Dendritic cell treated with granulocyte-macrophage colony-stimulating factor and Interleukin-4, amounts not matched to agents 40 ng/mL and 50 ng/mL, for 4 days (primary cell): ENCODE measurements around the gene ZFR2.

ENCODE experiments used
- H3K27ac Mint-ChIP-seq: one replicate; pipeline ENCODE4 v1.8.0; 2022; ENCODE audit warnings: mild to moderate bottlenecking, mixed read lengths
- H3K27me3 Mint-ChIP-seq: one replicate; pipeline ENCODE4 v1.8.0; 2022; ENCODE audit warnings: mild to moderate bottlenecking, mixed read lengths
- H3K36me3 Mint-ChIP-seq: one replicate; pipeline ENCODE4 v1.8.0; 2022; ENCODE audit warnings: low read depth, mixed read lengths
- H3K4me1 Mint-ChIP-seq: one replicate; pipeline ENCODE4 v1.8.0; 2022; ENCODE audit warnings: low read depth, mixed read lengths
- H3K4me3 Mint-ChIP-seq: one replicate; pipeline ENCODE4 v1.8.0; 2022; ENCODE audit warnings: mild to moderate bottlenecking, moderate library complexity, mixed read lengths
- H3K9me3 Mint-ChIP-seq: one replicate; pipeline ENCODE4 v1.8.0; 2022; ENCODE audit warnings: mixed read lengths
- intact Hi-C: fragments of 100-400 bp; cut with micrococcal nuclease; formaldehyde crosslinking; loops from one replicate; pipeline ENCODE4 v1.15.0; 2022

ZFR2 gene

DNA sequence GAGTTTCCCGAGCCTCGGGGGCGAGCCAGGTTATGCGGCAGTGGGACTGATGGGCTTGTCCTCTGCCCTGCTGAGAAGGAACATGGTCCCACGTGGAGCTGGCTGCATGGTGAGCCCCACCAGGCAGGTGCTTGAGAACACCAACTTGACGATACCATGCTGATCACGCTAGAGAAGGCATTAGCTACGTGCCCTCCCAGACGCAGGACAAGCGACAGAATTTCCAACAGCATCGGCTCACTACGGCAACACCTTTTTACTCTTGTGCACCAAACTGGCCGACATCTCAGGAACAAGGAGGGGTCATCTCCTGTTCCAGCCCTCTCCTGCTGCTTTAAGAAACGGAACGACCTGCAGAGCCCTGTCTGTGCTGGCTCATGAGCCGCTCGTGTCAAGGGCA, 8.3 kb downstream of the ZFR2 start:
- intact Hi-C loops, result no loop called here
- Mint-ChIP-seq H3K9me3 (no peaks in the 10 kb centered on the region), H3K4me3 (no peak overlapping the region), H3K36me3 (no peaks in the 10 kb centered on the region), H3K27me3 (peaks cover 7% of the 10 kb centered on the region), H3K27ac (no peak overlapping the region), H3K4me1 (no peaks in the 10 kb centered on the region)

DNA sequence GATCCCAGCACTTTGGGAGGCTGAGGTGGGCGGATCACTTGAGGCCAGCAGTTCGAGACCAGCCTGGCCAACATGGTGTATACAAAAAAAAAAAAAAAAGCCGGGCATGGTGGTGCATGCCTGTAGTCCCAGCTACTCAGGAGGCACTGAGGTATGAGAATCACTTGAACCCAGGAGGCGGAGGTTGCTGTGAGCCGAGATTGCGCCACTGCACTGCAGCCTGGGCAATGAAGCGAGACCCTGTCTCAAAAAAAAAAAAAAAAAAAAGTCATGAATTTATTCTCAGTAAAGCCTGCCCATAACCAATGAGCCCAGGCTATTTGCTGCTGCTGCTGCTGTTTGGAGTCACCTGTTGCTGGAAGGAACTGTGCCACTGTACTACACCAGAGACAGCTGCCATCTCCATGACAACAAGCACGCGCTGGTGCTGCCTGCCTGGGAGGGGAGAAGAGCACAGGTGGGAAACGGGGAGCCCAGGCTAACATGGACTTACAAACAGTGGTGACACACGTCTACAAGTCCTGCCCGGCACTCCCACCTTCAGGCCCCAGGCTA, 11.3 kb downstream of the ZFR2 start:
- no peaks in the 10 kb centered on the region for H3K36me3 Mint-ChIP-seq
- no peaks in the 10 kb centered on the region for H3K4me1 Mint-ChIP-seq
- intact Hi-C loops, result loop anchor here (10.0 kb wide), 1 partner anchor 347 kb away; no protein-coding TSS in a partner anchor
- H3K4me3 Mint-ChIP-seq, result no peak overlapping the region
- H3K27me3 Mint-ChIP-seq, result peaks cover 8% of the 10 kb centered on the region
- H3K9me3 Mint-ChIP-seq, result peaks cover 2% of the 10 kb centered on the region
- H3K27ac Mint-ChIP-seq, result no peak overlapping the region

DNA sequence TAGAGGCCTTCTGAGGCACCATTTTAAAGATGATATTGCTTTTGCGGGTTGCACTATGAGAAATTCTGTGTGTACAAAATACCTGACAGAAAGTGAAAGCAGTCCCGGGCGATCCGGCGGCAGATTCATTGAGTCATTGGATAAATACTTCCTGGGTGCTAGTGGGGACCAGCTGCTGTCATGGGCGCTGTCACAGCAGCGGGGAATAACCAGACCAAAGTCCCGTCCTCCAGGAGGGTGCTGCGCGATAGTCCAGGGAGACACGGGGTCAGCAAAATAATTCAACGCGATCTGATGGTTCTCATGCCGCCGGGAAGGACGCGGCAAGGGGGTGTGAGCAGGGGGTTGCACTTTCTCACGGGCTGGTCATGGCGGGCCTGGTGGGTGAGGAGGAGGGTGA, 13.5 kb downstream of the ZFR2 start:
- intact Hi-C loops, result loop anchor here (10.0 kb wide), 1 partner anchor 349 kb away; no protein-coding TSS in a partner anchor
- Mint-ChIP-seq H3K9me3 (peaks cover 9% of the 10 kb centered on the region), H3K27me3 (peaks cover 12% of the 10 kb centered on the region), H3K4me1 (no peaks in the 10 kb centered on the region), H3K36me3 (no peaks in the 10 kb centered on the region), H3K27ac (no peak overlapping the region), H3K4me3 (no peak overlapping the region)

DNA sequence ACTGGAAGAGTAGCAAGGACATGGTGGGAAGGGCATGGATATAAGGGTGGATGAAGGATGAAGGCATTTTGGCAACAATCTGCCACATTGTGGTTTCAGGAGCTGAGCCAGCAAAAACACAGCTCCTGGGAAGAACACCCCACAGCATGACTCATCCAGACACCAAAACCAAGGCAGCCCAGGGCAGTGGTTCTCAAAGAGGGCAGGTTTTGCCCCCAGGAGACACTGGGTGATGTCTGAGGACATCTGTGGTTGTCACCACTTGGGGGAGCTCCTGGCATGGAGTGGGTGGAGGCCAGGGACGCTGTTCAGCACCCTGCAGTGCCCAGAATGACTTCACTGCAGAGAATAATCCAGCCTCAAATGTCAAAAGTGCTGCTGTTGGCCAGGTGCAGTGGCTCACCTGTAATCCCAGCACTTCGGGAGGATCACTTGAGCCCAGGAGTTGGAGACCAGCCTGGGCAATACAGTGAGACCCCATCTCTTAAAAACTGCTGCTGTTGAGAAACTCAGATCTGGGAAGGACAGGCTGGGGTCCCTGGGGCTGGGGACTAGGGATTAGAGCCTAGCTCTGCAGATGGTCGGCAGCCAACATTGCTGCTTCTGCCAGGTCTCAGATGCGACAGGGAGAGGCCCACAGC, 16.1 kb downstream of the ZFR2 start:
- H3K4me3 Mint-ChIP-seq, result no peak overlapping the region
- H3K27ac Mint-ChIP-seq, result no peak overlapping the region
- H3K9me3 Mint-ChIP-seq, result peaks cover 9% of the 10 kb centered on the region
- H3K27me3 Mint-ChIP-seq, result peaks cover 13% of the 10 kb centered on the region
- intact Hi-C loops, result loop anchor here (10.0 kb wide), 1 partner anchor 352 kb away; no protein-coding TSS in a partner anchor
- no peaks in the 10 kb centered on the region for H3K4me1 Mint-ChIP-seq
- no peaks in the 10 kb centered on the region for H3K36me3 Mint-ChIP-seq

DNA sequence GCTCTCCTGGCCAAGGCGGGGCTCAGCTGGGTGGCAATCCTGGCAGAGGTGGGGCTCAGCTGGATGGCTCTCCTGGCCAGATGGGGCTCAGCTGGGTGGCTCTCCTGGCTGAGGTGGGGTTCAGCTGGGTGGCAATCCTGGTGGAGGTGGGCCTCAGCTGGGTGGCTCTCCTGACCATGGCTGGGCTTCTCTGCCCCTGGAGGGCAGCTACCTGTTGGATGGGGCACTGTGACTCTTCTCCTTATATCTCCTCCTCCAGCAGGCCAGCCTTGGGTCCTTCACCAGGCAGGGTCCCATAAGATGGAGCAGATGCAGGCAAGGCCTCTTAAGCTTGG, 16.7 kb downstream of the ZFR2 start:
- intact Hi-C loops, result loop anchor here (10.0 kb wide), 1 partner anchor 353 kb away; no protein-coding TSS in a partner anchor
- no peak overlapping the region for H3K27ac Mint-ChIP-seq
- no peaks in the 10 kb centered on the region for H3K36me3 Mint-ChIP-seq
- H3K27me3 Mint-ChIP-seq, result peaks cover 13% of the 10 kb centered on the region
- peaks cover 9% of the 10 kb centered on the region for H3K9me3 Mint-ChIP-seq
- no peaks in the 10 kb centered on the region for H3K4me1 Mint-ChIP-seq
- no peak overlapping the region for H3K4me3 Mint-ChIP-seq

DNA sequence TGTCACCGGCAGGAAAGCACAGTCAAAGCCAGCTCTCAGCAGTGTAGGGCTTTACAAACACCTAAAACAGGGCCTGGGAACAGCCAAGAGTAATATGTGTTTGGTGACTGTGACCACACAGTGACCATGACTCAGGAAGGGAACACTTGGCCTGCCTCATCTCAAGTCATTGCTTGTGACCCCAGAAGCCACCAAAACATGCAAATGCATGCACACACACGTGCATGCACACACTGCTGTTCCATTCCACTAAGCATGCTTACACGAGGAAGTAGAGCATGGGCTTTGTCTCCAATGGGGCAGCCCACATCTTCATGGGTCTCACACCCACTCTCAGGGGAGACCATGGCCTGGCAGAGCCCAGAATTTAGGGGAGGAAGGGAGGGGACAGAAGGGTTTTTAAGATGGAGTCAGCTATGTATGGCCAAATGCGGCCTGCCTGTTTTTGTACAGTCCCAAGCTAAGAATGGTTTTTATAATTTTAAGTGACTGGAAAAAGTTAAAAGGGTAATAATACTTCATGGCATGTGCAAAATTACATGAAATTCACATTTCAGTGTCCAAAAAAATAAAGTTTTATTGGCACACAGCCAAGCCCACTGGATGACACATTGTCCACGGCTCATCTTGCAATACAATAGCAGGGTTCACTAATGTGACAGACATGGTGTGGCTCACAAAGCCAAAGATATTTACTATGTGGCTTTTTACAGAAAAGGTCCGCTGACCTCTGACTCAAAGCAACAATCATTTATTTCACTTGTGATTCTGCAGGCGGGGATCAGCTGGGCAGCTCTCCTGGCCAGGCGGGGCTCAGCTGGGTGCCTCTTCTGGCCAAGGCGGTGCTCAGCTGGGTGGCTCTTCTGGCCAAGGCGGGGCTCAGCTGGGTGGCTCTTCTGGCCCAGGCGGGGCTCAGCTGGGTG, 17.3 kb downstream of the ZFR2 start:
- H3K36me3 Mint-ChIP-seq, result no peaks in the 10 kb centered on the region
- H3K27me3 Mint-ChIP-seq, result peaks cover 17% of the 10 kb centered on the region
- H3K27ac Mint-ChIP-seq, result no peak overlapping the region
- intact Hi-C loops, result loop anchor here (10.0 kb wide), 1 partner anchor 353 kb away; no protein-coding TSS in a partner anchor
- H3K9me3 Mint-ChIP-seq, result peaks cover 9% of the 10 kb centered on the region
- H3K4me1 Mint-ChIP-seq, result no peaks in the 10 kb centered on the region
- no peak overlapping the region for H3K4me3 Mint-ChIP-seq

DNA sequence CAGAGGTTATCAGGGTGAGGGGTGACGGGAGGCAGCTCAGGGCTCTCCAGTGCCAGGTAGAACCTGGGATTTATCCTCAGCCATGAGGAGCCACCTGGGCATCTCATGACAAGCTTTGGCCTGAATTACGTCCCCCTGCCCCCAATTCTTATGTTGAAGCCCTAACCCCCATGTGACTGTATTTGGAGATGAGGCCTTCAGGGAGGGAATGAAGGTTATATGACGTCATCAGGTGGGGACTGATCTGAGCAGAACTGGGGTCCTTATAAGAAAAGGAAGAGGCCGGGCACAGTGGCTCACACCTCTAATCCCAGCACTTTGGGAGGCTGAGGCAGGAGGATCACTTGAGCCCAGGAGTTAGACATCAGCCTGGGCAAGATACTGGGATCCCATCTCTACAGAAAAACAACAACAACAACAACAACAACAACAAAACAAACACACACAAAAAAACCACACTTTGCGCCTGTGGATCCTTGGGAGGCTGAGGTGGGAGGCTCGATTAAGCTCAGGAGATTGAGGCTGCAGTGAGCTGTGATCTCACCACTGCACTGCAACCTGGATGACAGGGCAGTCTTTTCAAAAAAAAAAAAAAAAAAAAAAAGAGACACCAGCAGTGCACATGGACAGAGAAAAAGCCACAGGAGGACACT, 18.4 kb downstream of the ZFR2 start:
- intact Hi-C loops, result loop anchor here (10.0 kb wide), 1 partner anchor 354 kb away; no protein-coding TSS in a partner anchor
- Mint-ChIP-seq H3K4me1 (no peaks in the 10 kb centered on the region), H3K27me3 (peaks cover 13% of the 10 kb centered on the region), H3K27ac (no peak overlapping the region), H3K9me3 (peaks cover 9% of the 10 kb centered on the region), H3K4me3 (no peak overlapping the region), H3K36me3 (no peaks in the 10 kb centered on the region)

DNA sequence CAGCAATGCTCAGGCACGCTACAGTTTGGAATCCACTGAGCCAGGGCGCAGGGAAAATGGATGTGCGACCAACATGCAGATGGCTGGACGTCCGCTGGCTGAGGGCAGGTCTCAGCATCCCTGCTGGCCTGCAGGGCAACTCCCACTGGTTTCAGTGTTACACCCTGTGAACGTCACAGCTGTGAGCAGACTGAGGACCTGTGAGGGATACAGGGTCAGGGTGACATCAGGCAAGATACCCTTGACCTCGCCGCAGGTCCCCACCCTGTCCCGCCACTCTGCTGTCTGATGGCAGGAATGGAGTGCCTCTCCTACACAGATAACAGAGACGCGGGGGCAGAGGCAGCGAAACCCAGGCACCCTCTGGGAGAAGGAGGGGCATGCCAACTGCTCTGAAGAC, 19.1 kb downstream of the ZFR2 start:
- no peaks in the 10 kb centered on the region for H3K36me3 Mint-ChIP-seq
- H3K9me3 Mint-ChIP-seq, result peaks cover 9% of the 10 kb centered on the region
- H3K27ac Mint-ChIP-seq, result no peak overlapping the region
- H3K4me1 Mint-ChIP-seq, result no peaks in the 10 kb centered on the region
- no peak overlapping the region for H3K4me3 Mint-ChIP-seq
- intact Hi-C loops, result loop anchor here (10.0 kb wide), 1 partner anchor 355 kb away; no protein-coding TSS in a partner anchor
- H3K27me3 Mint-ChIP-seq, result peaks cover 12% of the 10 kb centered on the region

DNA sequence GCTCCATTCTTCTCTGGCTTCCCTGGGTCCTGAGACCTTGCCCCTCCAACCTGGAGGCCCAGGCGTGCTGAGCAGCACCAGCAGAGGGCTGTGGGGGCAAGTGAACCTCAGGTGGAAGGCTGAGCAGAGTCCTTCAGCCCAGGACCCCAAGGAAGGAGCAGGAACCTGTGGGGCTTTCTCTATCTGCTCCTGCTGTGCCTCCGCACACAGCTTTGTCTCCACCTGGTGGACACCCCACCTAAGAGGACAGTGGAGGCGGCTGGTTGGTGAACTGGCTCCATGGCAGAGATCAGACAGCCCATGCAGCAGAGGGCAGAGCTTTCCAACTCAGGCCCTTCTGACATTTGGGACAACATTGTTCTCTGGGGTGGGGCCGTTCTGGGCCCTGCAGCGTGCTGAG, 19.7 kb downstream of the ZFR2 start:
- intact Hi-C loops, result no loop called here
- Mint-ChIP-seq H3K36me3 (no peaks in the 10 kb centered on the region), H3K27ac (no peak overlapping the region), H3K27me3 (peaks cover 12% of the 10 kb centered on the region), H3K9me3 (peaks cover 9% of the 10 kb centered on the region), H3K4me3 (no peak overlapping the region), H3K4me1 (no peaks in the 10 kb centered on the region)

DNA sequence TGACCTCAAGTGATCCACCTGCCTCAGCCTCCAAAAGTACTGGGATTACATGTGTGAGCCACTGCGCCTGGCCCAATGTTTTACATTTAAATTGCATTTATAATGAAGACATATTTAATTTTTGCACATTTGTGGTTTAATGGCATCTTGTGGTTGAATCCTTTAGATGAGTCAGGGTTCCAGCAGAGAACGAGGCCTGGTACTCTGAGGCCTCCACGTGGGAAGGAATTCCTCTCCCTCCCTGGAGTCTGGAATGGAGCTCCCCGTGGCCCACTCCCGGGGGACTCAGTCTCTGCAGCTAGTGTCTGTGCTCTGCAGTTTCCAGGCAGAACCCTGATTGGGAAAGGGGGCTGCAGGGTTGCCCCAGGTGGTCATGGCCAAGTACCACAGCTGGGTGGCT, 24.2 kb downstream of the ZFR2 start:
- Mint-ChIP-seq H3K4me3 (no peak overlapping the region), H3K9me3 (no peaks in the 10 kb centered on the region), H3K27me3 (peaks cover 5% of the 10 kb centered on the region), H3K27ac (no peak overlapping the region), H3K4me1 (no peaks in the 10 kb centered on the region), H3K36me3 (no peaks in the 10 kb centered on the region)
- intact Hi-C loops, result no loop called here

DNA sequence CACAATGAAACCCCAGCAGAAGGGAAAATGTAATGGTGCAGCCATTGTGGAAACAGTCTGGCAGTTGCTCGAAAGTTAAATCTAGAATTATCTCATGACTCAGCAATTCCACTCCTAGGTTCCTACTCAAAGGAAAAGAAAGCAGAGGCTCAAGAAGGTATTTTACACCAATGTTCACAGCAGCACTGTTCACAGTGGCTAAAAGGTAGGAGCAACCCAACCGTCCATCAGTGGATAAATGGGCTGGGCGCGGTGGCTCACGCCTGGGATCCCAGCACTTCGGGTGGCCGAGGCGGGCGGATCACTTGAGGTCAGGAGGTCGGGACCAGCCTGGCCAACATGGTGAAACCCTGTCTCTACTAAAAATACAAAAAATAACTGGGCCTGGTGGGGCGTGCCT, 25.9 kb downstream of the ZFR2 start:
- no peaks in the 10 kb centered on the region for H3K36me3 Mint-ChIP-seq
- H3K9me3 Mint-ChIP-seq, result peaks cover 5% of the 10 kb centered on the region
- H3K4me3 Mint-ChIP-seq, result no peak overlapping the region
- peaks cover 5% of the 10 kb centered on the region for H3K27me3 Mint-ChIP-seq
- no peaks in the 10 kb centered on the region for H3K4me1 Mint-ChIP-seq
- intact Hi-C loops, result no loop called here
- H3K27ac Mint-ChIP-seq, result no peak overlapping the region

DNA sequence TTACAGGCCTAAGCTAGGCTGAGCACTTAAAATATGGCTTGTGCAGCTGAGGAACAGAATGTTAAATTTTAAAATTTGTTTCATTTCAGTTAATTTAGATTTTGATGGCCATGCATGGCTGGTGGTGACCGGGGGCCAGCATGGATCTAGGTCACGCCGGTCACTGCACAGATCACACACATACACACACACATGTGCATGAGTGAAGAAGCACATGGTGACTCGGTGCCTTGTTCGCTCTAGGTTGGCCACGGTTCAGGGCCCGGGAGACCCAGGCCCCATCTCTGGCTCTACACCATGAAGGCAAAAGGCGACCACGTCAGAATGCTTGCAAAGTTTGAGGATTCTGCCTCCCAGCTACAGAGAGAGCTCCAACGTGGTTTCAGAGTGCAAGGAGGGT, 28.0 kb downstream of the ZFR2 start:
- Mint-ChIP-seq H3K36me3 (no peaks in the 10 kb centered on the region), H3K4me3 (no peak overlapping the region), H3K4me1 (no peaks in the 10 kb centered on the region), H3K27ac (no peak overlapping the region), H3K27me3 (peaks cover 2% of the 10 kb centered on the region), H3K9me3 (peaks cover 14% of the 10 kb centered on the region)
- intact Hi-C loops, result no loop called here

DNA sequence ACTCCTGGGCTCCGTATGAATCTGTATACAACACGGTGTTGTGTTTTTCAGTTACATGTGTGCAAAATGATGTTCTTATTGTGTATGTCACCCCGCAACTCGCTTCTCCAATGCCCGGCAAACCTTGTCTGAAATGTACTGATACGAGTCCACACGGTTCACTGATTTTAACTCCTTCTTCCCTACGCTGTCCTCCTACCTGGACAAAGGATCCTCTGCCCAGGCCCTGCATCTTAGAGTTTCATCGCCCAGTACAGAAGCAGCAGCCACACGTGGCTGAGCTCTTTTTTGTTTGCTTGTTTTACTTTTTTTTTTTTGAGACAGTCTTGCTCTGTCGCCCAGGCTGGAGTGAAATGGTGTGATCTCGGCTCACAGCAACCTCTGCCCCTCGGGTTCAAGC, 28.9 kb downstream of the ZFR2 start:
- intact Hi-C loops, result no loop called here
- no peaks in the 10 kb centered on the region for H3K4me1 Mint-ChIP-seq
- H3K36me3 Mint-ChIP-seq, result no peaks in the 10 kb centered on the region
- no peak overlapping the region for H3K4me3 Mint-ChIP-seq
- no peak overlapping the region for H3K27ac Mint-ChIP-seq
- H3K9me3 Mint-ChIP-seq, result peaks cover 14% of the 10 kb centered on the region
- H3K27me3 Mint-ChIP-seq, result peaks cover 1% of the 10 kb centered on the region

DNA sequence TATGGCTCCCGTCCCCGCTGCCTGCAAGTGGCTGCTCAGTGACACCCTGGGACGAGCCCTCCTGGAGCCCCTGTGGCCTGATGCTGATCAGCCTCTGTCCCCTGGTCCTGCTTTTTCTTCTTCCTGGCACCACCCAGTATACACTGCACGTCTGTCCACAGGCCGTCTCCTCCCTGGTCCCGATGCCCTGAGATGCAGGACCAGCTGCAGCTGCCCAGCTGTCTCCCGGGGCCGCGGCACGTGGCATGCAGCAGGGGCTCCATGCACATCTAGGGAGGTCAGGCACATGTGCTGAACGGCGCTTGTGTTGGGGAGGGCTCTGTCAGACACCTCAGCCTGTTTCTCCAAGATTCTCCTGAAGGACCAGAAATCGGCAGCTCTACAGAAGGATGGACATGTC, 30.2 kb downstream of the ZFR2 start:
- intact Hi-C loops, result no loop called here

More for the DNA sequence above, 30.2 kb downstream of the ZFR2 start:
- no peaks in the 10 kb centered on the region for H3K36me3 Mint-ChIP-seq
- peaks cover 14% of the 10 kb centered on the region for H3K9me3 Mint-ChIP-seq
- no peak overlapping the region for H3K4me3 Mint-ChIP-seq
- no peaks in the 10 kb centered on the region for H3K4me1 Mint-ChIP-seq
- peaks cover 1% of the 10 kb centered on the region for H3K27me3 Mint-ChIP-seq
- no peak overlapping the region for H3K27ac Mint-ChIP-seq
